Measurements from ENCODE around the gene CR1.

- TF ChIP-seq CTCF (IDR thresholded peaks at IDR 0.05) (no peak), NFYB (CRISPR knock-in tag; conservative IDR thresholded peaks at IDR 0.05; ENCODE audit: low read depth) (no peak), NR3C1 (CRISPR knock-in tag; conservative IDR thresholded peaks at IDR 0.05; ENCODE audit: low read depth) (no peak), E2F1 (CRISPR knock-in tag; IDR thresholded peaks at IDR 0.05) (no peak)
- TF ChIP-seq, protein P1, sequence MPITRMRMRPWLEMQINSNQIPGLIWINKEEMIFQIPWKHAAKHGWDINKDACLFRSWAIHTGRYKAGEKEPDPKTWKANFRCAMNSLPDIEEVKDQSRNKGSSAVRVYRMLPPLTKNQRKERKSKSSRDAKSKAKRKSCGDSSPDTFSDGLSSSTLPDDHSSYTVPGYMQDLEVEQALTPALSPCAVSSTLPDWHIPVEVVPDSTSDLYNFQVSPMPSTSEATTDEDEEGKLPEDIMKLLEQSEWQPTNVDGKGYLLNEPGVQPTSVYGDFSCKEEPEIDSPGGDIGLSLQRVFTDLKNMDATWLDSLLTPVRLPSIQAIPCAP (CRISPR knock-in tag; IDR thresholded peaks at IDR 0.05): no peak
- TF ChIP-seq, protein P2, sequence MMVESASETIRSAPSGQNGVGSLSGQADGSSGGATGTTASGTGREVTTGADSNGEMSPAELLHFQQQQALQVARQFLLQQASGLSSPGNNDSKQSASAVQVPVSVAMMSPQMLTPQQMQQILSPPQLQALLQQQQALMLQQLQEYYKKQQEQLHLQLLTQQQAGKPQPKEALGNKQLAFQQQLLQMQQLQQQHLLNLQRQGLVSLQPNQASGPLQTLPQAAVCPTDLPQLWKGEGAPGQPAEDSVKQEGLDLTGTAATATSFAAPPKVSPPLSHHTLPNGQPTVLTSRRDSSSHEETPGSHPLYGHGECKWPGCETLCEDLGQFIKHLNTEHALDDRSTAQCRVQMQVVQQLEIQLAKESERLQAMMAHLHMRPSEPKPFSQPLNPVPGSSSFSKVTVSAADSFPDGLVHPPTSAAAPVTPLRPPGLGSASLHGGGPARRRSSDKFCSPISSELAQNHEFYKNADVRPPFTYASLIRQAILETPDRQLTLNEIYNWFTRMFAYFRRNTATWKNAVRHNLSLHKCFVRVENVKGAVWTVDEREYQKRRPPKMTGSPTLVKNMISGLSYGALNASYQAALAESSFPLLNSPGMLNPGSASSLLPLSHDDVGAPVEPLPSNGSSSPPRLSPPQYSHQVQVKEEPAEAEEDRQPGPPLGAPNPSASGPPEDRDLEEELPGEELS (CRISPR knock-in tag; IDR thresholded peaks at IDR 0.05): no peak
- TF ChIP-seq, protein P3, sequence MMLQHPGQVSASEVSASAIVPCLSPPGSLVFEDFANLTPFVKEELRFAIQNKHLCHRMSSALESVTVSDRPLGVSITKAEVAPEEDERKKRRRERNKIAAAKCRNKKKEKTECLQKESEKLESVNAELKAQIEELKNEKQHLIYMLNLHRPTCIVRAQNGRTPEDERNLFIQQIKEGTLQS (CRISPR knock-in tag; conservative IDR thresholded peaks at IDR 0.05): no peak
Measured at GRCh38 chr1:207518608-207519236, 22.8 kb downstream of the CR1 start.

Data from WTC11 (cell line).